H1 (cell line): ENCODE data around the gene NHSL2. TPM values are rescaled to one million over a fixed set of nuclear protein-coding genes. Genes with fewer than 3 reads are reported as not detected.

Experiments used
- CTCF ChIA-PET: fragments of 300-600 bp; sonication (Branson Sonifier 250); formaldehyde crosslinking; loops from one replicate; lab custom pipeline; 2021; ENCODE audit not compliant: partially characterized antibody; lab: Charles Lee
- POLR2A ChIA-PET: fragments of 300-600 bp; sonication (Branson Sonifier 250); formaldehyde crosslinking; loops from one replicate; lab custom pipeline; 2021; ENCODE audit warnings: inconsistent platforms; ENCODE audit not compliant: partially characterized antibody; lab: Charles Lee
- DNase-seq, 2 experiments: peaks; one replicate each; pipeline versions ENCODE4 v3.0.0 to v3.0.0-alpha.2; 2010 to 2022; ENCODE audit warnings: low spot score in 2 of 2, low read depth in 1 of 2, mixed read lengths in 1 of 2
- FAIRE-seq: peaks from 2 replicates; lab custom pipeline; 2011; peaks lifted over from hg19 to GRCh38; lab: Jason Lieb, UNC
- H2AFZ ChIP-seq: 2 replicates; pipeline ENCODE4 v1.8.1; 2012; ENCODE audit warnings: low read length, inconsistent platforms
- H2AK5ac ChIP-seq: 2 replicates; pipeline ENCODE4 v1.6.1; 2013; ENCODE audit warnings: low read depth, low read length
- H2BK120ac ChIP-seq: replicated peaks from 2 replicates; pipeline ENCODE3; 2013; ENCODE audit warnings: low read depth, low read length, inconsistent platforms
- H2BK12ac ChIP-seq: 2 replicates; pipeline ENCODE4 v1.6.1; 2013; ENCODE audit warnings: low read depth, low read length
- H2BK15ac ChIP-seq: 2 replicates; pipeline ENCODE4 v1.6.1; 2013; ENCODE audit warnings: low read length
- H2BK20ac ChIP-seq: 2 replicates; pipeline ENCODE4 v1.6.1; 2013; ENCODE audit warnings: low read length
- H2BK5ac ChIP-seq: 2 replicates; pipeline ENCODE4 v1.6.1; 2013; ENCODE audit warnings: low read depth, low read length
- H3K14ac ChIP-seq: 2 replicates; pipeline ENCODE4 v1.6.1; 2013; ENCODE audit warnings: inconsistent platforms; ENCODE audit not compliant: insufficient read length
- H3K18ac ChIP-seq: 2 replicates; pipeline ENCODE4 v1.6.1; 2013; ENCODE audit warnings: low read length; ENCODE audit errors: extremely low read depth
- H3K23ac ChIP-seq: 2 replicates; pipeline ENCODE4 v1.6.1; 2013; ENCODE audit warnings: inconsistent platforms; ENCODE audit not compliant: insufficient read length
- H3K23me2 ChIP-seq: 2 replicates; pipeline ENCODE4 v1.6.1; 2013; ENCODE audit warnings: low read depth, low read length
- H3K27ac ChIP-seq: 2 replicates; pipeline ENCODE4 v1.6.1; 2011; ENCODE audit warnings: low read depth, low read length, inconsistent platforms
- H3K27me3 ChIP-seq, 4 experiments: replicated peaks in 1 of 4; 1 replicate in 1 of 4; 2 replicates in 3 of 4; pipeline versions ENCODE4 v1.6.1 to v1.8.1; 2011 to 2013; ENCODE audit warnings: low read length in 3 of 4, mild to moderate bottlenecking in 3 of 4, inconsistent platforms in 2 of 4, mixed read lengths in 2 of 4, moderate library complexity in 1 of 4; ENCODE audit not compliant: control insufficient read depth in 3 of 4, insufficient read depth in 3 of 4; ENCODE audit errors: extremely low read depth in 1 of 4
- H3K36me3 ChIP-seq, 4 experiments: 2 replicates each; pipeline versions ENCODE4 v1.6.1 to v1.8.1; 2011 to 2013; ENCODE audit warnings: mild to moderate bottlenecking in 4 of 4, low read length in 3 of 4, moderate library complexity in 2 of 4, control low read depth in 1 of 4, inconsistent platforms in 1 of 4; ENCODE audit not compliant: insufficient read depth in 4 of 4, control insufficient read depth in 2 of 4
- H3K4ac ChIP-seq: replicated peaks from 2 replicates; pipeline ENCODE3; 2013; ENCODE audit warnings: low read length, low read depth, mixed read lengths, inconsistent platforms; ENCODE audit not compliant: insufficient read length
- H3K4me1 ChIP-seq, 4 experiments: replicated peaks in 1 of 4; 1 replicate in 1 of 4; 2 replicates in 3 of 4; pipeline versions ENCODE4 v1.6.1 to v1.8.1; 2011 to 2013; ENCODE audit warnings: low read length in 3 of 4, inconsistent platforms in 2 of 4, mixed read lengths in 1 of 4; ENCODE audit not compliant: insufficient read depth in 4 of 4, control insufficient read depth in 3 of 4
- H3K4me2 ChIP-seq, 2 experiments: 2 replicates each; pipeline versions ENCODE4 v1.6.1 to v1.8.1; 2011 to 2013; ENCODE audit warnings: low read depth in 2 of 2, low read length in 2 of 2, control low read depth in 1 of 2, inconsistent platforms in 1 of 2, mild to moderate bottlenecking in 1 of 2; ENCODE audit not compliant: insufficient read depth in 1 of 2
- H3K4me3 ChIP-seq, 4 experiments: fragments of 200-600, 300-600 bp in 1 of 4; sonication (generic), shearing (Covaris generic), sonication (Bioruptor Twin) in 1 of 4; 2 replicates each; pipeline versions ENCODE4 v1.5.1 to v1.8.1; 2011 to 2016; ENCODE audit warnings: low read length in 4 of 4, low read depth in 3 of 4, control low read depth in 2 of 4, inconsistent platforms in 2 of 4, mild to moderate bottlenecking in 2 of 4, mixed read lengths in 1 of 4, moderate library complexity in 1 of 4; ENCODE audit not compliant: insufficient read depth in 2 of 4; ENCODE audit errors: extremely low read depth in 1 of 4
- H3K56ac ChIP-seq: replicated peaks from 2 replicates; pipeline ENCODE3; 2013; ENCODE audit warnings: low read depth, mild to moderate bottlenecking, mixed read lengths, low read length, inconsistent platforms; ENCODE audit not compliant: insufficient read length
- H3K79me1 ChIP-seq: 2 replicates; pipeline ENCODE4 v1.6.1; 2013; ENCODE audit warnings: low read depth, low read length, control low read depth
- H3K79me2 ChIP-seq, 2 experiments: 2 replicates each; pipeline versions ENCODE4 v1.6.1 to v1.8.1; 2012 to 2013; ENCODE audit warnings: low read length in 2 of 2, mild to moderate bottlenecking in 2 of 2, inconsistent platforms in 1 of 2; ENCODE audit not compliant: insufficient read depth in 2 of 2, control insufficient read depth in 1 of 2
- H3K9ac ChIP-seq, 4 experiments: replicated peaks in 1 of 4; 1 replicate in 1 of 4; 2 replicates in 3 of 4; pipeline versions ENCODE4 v1.6.1 to v1.8.1; 2011 to 2013; ENCODE audit warnings: low read depth in 3 of 4, low read length in 3 of 4, control low read depth in 2 of 4, mild to moderate bottlenecking in 2 of 4, moderate library complexity in 2 of 4, inconsistent platforms in 1 of 4; ENCODE audit errors: extremely low read depth in 1 of 4
- H3K9me3 ChIP-seq, 2 experiments: 2 replicates each; pipeline versions ENCODE4 v1.6.1 to v1.8.1; 2012 to 2013; ENCODE audit warnings: mild to moderate bottlenecking in 2 of 2, moderate library complexity in 2 of 2, control low read depth in 1 of 2, inconsistent platforms in 1 of 2, low read depth in 1 of 2, low read length in 1 of 2, mixed read lengths in 1 of 2; ENCODE audit not compliant: insufficient read depth in 2 of 2
- H4K20me1 ChIP-seq, 2 experiments: replicated peaks in 1 of 2; 2 replicates each; pipeline versions ENCODE3 to v1.8.1; 2011 to 2013; ENCODE audit warnings: inconsistent platforms in 2 of 2, low read length in 2 of 2, mild to moderate bottlenecking in 1 of 2; ENCODE audit not compliant: insufficient read depth in 2 of 2, control insufficient read depth in 1 of 2
- H4K5ac ChIP-seq: 2 replicates; pipeline ENCODE4 v1.6.1; 2013; ENCODE audit warnings: low read length, low read depth, mixed read lengths, inconsistent platforms; ENCODE audit not compliant: insufficient read length
- H4K8ac ChIP-seq: 2 replicates; pipeline ENCODE4 v1.8.0; 2013; ENCODE audit warnings: mild to moderate bottlenecking, moderate library complexity, low read length, inconsistent platforms; ENCODE audit not compliant: insufficient read depth; ENCODE audit errors: extremely low read depth
- H4K91ac ChIP-seq: replicated peaks from 2 replicates; pipeline ENCODE3; 2013; ENCODE audit warnings: low read length, mixed read lengths, inconsistent platforms; ENCODE audit not compliant: insufficient read length
- TEAD4 ChIP-seq: IDR thresholded peaks from 2 replicates; pipeline ENCODE4 v1.6.1; 2012; ENCODE audit warnings: low read depth, low read length, inconsistent platforms, mixed read lengths
- whole genome bisulfite sequencing, 2 experiments: shearing (Covaris generic) in 1 of 2; methylation state at CpG; one replicate each; pipeline versions ENCODE4 v1.1.6 to v1.1.7; 2013 to 2015; ENCODE audit warnings: low lambda C conversion rate in 2 of 2, mixed read lengths in 2 of 2, inconsistent platforms in 1 of 2, low coverage in 1 of 2, missing lambda C conversion rate in 1 of 2; ENCODE audit not compliant: insufficient replicate concordance in 2 of 2, insufficient coverage in 1 of 2, insufficient read length in 1 of 2; ENCODE audit errors: extremely low coverage in 1 of 2, missing lambda C conversion rate in 1 of 2; 5-methylcytosine and 5-hydroxymethylcytosine counted together
- polyA plus RNA-seq, 7 experiments: library from polyadenylated mRNA; depleted of rRNA in 3 of 7; stranded (reverse) in 5 of 7; unstranded in 2 of 7; fragments of >200 nt in 5 of 7; fragments of 200-250 nt in 2 of 7; gene quantifications; 1 replicate in 5 of 7; 2 replicates in 1 of 7; 4 replicates in 1 of 7; pipeline versions ENCODE4 v1.2.1 to v1.2.3, GENCODE V29; 2011 to 2013; ENCODE audit warnings: missing spikeins in 2 of 7, mixed read lengths in 2 of 7
- total RNA-seq: library from RNA; stranded (reverse); fragmentation: NEBNext Ultra II Directional; extraction: Animal tissue kit (Norgen Biotek cat#: 25700); gene quantifications from 2 replicates; pipeline ENCODE4 v1.2.1, GENCODE V29; 2021

NHSL2 gene
- total and polyA plus RNA-seq, 2 of the 8 experiments (the other 6 are each of a cell fraction or from before 2014, with no cell fraction given) = 3.7 to 7.2 TPM

GRCh38 chrX:71953946-71954345 is 43.3 kb downstream of the NHSL2 start:
- no peak overlapping the region for H2AFZ ChIP-seq
- peaks cover 13 to 35% (median 27%) of the 10 kb centered on the region in 4 experiments for H3K4me1 ChIP-seq
- H3K27me3 ChIP-seq = no peaks in the 10 kb centered on the region
- H3K79me2 ChIP-seq = peaks cover 0 to 22% of the 10 kb centered on the region in 2 experiments; a peak in 2 of 4 replicates
- H2BK120ac ChIP-seq = no peak overlapping the region
- DNase-seq = no peak
- no peak overlapping the region for H3K56ac ChIP-seq
- CTCF ChIA-PET = interaction anchor here (0.8 to 2.4 kb wide), 9 partner anchors 14 to 64 kb away, joined by 3 to 9 read pairs (median 4); no protein-coding TSS in a partner anchor
- no peak overlapping the region for H3K4me2 ChIP-seq
- POLR2A ChIA-PET = interaction anchor here (1.8 to 2.1 kb wide), 2 partner anchors 43 to 50 kb away, joined by 6 to 8 read pairs; partner anchors contain the start of gene NHSL2
- no peak overlapping the region for H2BK12ac ChIP-seq
- no peak overlapping the region for H3K18ac ChIP-seq
- FAIRE-seq = no peak
- H3K27ac ChIP-seq = no peak overlapping the region
- H3K4me3 ChIP-seq = no peak overlapping the region
- no peak for TF ChIP-seq TEAD4
- no peak overlapping the region for H2BK15ac ChIP-seq
- 0 out of 2 replicates have a peak overlapping the region, but pooled peaks have one; percentile 39 for H2AK5ac ChIP-seq
- no peak overlapping the region for H4K5ac ChIP-seq
- no peak overlapping the region for H3K14ac ChIP-seq
- no peaks in the 10 kb centered on the region for H3K23me2 ChIP-seq
- no peak overlapping the region for H3K4ac ChIP-seq
- H3K9me3 ChIP-seq = no peaks in the 10 kb centered on the region
- H3K36me3 ChIP-seq = no peaks in the 10 kb centered on the region
- WGBS, 2 experiments = 70% methylated on average over 2 of the region's 2 CpGs; no CpG with 5 or more reads in 1 of the 2 experiments
- H4K91ac ChIP-seq = no peak overlapping the region
- no peak overlapping the region for H3K23ac ChIP-seq
- no peaks in the 10 kb centered on the region for H3K79me1 ChIP-seq
- no peak overlapping the region; the same call in 1 of the 2 replicates for H2BK20ac ChIP-seq
- H3K9ac ChIP-seq = no peak overlapping the region
- no peak overlapping the region for H2BK5ac ChIP-seq
- H4K20me1 ChIP-seq = no peaks in the 10 kb centered on the region
- no peak overlapping the region for H4K8ac ChIP-seq
